ENCODE results near the gene BICDL1. TPM values are rescaled to one million over a fixed set of nuclear protein-coding genes. Genes with fewer than 3 reads are reported as not detected.

The BICDL1 gene
- total RNA-seq, 1 donor = 0.27 TPM

Small RNA genes lying within 50 kb of the gene (small RNA-seq; reads per million reads assigned to genes)
- not detected for gene AC004812.1

Other genes with a start within 250 kb of the BICDL1 start
- gene CIT, start 111.9 kb upstream of the BICDL1 start, total RNA-seq = 4.6 TPM
- gene RAB35, start 127.5 kb downstream of the BICDL1 start, total RNA-seq = 33.9 TPM
- gene GCN1, start 205.5 kb downstream of the BICDL1 start, total RNA-seq = 71.6 TPM
- 7,099 TPM for gene RPLP0, start 211.9 kb downstream of the BICDL1 start, total RNA-seq